ENCODE results near the gene TAMALIN.

Gene TAMALIN

DNA sequence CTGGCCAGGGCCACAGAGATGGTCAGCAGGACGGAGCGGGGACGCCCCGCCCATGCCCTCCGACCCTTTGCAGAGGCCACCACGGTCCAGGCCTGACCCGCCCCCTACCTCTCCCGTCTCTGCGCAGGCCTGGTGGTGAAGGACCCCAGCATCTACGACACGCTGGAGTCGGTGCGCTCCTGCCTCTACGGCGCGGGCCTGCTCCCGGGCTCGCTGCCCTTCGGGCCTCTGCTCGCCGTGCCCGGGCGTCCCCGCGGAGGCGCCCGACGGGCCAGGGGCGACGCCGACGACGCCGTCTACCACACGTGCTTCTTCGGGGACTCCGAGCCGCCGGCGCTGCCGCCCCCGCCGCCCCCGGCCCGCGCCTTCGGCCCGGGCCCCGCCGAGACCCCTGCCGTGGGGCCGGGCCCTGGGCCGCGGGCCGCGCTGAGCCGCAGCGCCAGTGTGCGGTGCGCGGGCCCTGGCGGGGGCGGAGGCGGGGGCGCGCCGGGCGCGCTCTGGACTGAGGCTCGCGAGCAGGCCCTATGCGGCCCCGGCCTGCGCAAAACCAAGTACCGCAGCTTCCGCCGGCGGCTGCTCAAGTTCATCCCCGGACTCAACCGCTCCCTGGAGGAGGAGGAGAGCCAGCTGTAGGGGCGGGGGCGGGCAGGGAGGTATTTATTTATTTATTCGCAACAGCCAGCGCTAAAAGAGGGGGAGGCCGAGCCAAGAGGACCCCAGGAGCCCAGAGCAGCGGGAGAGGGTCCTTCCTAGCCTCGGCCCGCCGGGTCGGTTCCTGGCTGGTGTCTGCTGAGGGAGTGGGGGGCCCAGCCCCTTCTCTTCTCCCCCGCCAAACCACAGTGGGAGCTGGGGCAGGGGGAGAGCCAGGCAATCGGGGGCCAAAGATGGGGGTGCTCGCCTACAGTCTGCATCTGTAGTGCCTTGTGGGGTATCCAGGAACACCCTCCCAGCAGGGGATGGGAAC lies 8.1 kb downstream of the TAMALIN start:
- no peak for DNase-seq

DNA sequence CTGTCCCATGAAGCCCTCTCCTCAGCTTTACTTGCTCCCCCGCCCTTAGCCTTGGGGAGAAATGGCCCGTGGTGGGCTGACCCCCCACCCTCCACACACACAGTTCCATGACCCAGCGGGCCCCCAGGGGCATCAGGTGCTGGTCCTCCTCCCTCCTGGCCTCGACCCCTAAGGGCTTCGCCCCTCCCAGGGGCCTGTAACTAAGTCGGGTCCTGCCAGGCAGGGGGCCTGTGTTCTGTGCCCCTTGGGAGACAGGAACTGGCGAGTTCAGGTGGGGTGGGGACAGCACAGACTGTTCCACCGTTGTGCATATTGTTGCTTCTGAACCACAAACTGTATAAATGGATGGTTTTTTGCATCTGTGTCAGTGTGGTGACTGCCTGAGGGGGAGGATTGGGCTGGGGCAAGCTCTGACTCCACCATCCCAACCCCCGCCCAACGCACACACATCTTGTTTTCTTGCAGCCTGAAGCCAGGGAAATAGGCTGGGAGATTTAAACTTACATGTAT lies 8.8 kb downstream of the TAMALIN start:
- no peak for DNase-seq

DNA sequence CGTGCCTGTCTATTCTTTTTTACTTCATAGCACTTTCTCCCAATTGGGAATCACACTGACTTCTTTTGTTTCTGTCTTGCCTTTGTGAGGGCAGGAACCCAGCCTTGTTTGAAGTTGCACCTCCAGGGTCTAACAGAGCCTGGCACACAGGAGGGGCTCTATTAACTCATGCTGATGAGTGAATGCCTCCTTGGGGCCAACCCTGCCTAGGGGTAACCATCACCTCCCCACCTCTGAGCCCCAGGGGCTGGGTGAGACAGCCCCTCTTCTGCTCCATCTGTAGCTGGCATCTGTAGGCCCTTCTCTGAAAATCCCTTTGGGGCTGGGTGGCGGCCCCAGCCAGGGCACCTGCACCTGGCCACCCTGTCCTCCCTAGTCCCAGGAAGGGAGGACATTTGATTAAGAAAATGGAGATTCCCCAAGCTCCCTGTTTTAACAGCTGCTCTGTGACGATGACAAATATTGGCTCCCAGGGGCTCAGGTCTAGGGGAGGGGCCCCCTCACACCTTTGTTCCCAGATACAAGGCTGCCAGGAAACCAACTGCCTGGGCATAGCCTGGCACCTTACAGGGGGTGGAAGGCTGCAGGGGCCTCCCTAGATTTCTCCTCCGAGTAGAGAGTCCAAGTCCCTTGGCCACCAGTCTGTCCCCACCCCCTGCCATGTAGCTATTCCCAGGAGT lies 11.8 kb downstream of the TAMALIN start:
- peak; percentile 76 to 78 for DNase-seq

DNA sequence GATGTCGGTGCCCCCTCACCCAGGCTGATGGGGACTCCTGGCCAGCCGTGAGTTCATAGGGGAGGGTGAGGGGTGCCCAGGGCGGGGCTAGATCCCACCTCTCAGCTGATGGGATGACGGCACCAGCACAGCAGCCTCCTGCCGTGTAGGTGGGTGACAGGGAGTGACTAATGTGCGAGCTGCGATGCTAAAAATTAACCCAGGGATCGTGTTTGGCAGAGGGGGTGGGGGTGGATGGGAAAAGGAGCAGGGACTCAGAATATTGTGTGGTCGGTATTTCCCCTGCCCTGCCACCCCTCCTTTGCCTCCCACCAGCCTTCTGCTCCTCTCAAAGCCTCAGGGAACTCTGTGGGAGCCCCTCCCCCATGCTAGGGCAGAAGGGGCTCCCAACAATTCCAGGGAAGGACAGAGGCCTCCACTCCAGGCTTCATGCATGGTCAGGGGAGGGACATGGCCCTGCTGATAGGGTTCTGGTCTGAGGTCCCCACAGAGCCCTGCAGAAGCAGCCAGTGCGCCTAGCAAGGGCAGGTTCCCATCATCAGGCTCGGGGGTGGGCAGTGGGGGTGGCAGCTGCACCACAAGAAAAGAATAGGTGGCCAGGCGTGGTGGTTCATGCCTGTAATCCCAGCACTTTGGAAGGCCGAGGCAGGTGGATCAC lies 12.5 kb downstream of the TAMALIN start:
- DNase-seq = peak in 1 of 2 experiments; percentile 70

GRCh38 chr12:52020539-52021336 lies 14.0 kb downstream of the TAMALIN start:
- peak; percentile 56 to 74 for DNase-seq

DNA sequence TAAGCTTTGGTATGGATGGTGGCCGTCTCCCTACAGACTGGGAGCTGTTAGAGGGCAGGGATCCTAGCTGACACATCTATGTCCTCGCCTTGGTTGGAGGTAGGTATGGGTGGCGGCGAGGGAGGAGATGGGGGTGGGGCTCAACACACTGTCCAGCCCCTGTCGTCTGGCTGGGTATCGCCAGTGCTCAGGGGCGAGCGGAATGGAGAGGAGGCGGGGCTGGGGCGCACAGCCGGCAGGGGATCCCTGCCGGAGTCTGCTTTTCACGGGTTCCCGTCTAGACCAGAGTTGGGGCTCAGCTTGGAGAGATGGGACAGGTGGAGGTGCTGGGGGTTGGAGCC lies 16.1 kb downstream of the TAMALIN start:
- peak in 1 of 2 experiments; percentile 62 for DNase-seq

- peak; percentile 64 to 71 for DNase-seq
Observed at GRCh38 chr12:52023182-52023975, 16.6 kb downstream of the TAMALIN start.

DNA sequence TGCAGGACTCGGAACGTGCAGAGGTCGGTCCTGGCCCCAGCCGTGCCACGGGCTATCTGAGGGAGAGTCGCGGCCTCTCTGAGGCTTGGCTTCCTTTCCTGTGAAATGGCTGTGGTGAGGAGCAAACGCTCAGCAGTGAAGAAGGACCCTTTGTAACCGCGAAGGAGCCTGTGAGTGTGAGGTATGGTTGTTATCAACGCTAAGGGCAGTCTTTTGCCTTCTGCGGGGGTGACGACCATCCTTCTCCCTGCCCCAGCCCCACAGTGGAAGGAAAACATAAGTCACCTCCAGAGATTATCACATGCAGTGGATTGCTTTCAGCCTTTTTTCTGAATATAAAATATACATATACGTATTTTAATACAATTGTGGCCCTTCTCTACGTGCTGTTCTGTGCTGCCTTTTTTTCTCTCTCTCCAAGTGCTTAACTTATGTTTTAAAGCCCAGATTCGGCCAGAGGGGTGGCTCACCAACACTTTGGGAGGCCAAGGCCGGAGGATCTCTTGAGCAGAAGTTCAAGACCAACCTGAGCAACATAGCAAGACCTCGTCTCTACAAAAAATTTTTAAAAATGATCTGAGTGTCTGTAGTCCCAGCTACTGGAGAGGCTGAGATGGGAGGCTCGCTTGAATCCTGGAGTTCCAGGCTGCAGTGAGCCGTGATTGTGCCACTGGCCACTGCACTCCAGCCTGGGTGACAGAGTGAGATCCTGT lies 17.4 kb downstream of the TAMALIN start:
- DNase-seq = no peak

DNA sequence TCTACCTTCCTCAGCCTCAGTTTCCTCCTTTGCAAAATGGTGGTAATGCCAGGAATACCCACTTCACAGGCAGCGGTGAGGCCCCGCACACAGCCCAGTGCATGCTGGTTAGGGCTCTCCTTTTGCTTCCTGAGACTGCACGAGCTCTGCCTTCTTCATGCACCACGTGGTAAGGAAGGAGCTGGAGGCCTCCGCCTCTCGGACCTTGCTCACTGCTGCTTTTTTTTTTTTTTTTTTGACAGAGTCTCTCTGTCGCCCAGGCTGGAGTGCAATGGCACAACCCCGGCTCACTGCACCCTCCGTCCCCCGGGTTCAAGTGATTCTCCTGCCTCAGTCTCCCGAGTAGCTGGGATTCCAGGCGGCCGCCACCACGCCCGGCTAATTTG lies 18.1 kb downstream of the TAMALIN start:
- DNase-seq = no peak

DNA sequence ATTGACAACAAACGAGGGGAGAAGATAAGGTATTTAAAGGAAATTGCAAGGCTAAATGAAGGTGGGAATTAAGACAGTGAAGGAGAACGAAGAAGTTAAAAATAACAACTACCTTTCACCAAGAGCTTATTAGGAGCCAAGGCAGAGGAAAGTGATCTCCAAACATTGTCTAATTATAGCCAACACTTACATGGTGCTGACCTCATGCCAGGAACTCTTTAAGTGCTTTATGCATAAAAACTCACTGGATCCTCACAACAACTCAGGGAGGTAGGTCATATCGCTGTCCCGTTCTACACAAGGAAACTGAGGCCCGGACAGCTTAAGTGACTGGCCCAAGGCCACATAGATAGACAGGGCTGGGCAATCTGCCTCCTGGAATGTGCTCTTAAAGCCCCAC lies 19.5 kb downstream of the TAMALIN start:
- DNase-seq = no peak

DNA sequence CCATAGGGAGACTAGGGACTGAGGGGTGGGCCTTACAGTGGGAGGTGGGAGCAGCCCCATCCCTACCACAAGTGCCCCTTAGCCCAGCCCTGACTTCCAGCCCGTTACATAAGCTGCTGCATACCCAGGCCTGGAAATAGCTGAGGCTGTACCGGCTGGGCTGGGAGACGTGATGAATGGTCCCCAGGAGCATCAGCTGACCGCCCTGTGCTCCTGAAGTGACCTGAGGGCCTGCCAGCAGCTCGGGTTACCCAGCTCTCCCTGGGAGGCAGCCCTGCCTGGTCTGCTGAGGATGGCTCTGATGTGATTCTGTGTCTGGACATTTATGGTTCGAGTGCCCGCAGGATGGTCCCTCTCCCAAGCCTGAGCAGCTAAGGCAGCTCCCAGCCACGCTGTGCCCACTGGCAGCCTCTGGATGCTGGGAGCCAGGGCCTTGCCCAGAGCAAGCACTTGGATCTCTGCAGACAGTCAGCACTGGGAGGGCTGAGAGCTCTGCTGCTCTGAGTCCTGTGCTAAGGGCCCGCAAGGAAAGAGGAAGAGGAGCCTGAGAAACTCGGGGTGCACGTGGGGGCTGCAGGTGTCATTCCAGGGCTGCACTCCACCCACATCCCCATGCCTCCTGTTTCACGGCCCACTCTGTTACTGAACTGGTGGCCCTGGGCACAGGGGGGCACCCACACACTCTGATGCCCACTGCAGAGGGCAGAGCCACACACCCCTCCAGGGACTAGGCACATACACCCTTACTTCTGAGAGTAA lies 20.5 kb downstream of the TAMALIN start:
- no peak for DNase-seq

DNA sequence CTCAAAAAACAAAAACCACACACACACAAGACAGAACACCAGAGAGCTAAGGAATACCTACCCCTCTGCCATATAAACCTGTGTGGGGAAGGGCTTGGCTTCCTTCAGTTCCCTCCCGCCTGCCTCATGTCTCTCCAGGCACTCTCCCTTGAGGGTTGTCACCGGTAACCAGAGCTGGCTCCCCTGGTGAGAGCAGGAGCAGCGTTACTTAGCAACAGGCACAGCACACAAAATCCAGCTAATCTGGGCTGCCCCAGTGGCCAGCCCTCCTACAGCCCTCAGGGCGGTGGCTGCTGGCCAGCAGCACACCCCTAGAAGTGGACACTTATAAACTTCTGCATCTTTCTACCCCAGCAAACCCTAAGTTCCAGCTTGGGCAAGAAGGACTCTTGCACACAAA lies 22.9 kb downstream of the TAMALIN start:
- peak; percentile 70 to 75 for DNase-seq

- no peak for DNase-seq
Observed at GRCh38 chr12:52032446-52032803, 25.7 kb downstream of the TAMALIN start.

GRCh38 chr12:52032804-52033445 lies 26.2 kb downstream of the TAMALIN start:
- peak; percentile 90 to 98 for DNase-seq

GRCh38 chr12:52033446-52034140 lies 26.8 kb downstream of the TAMALIN start:
- DNase-seq = no peak

GRCh38 chr12:52035190-52035589 lies 28.4 kb downstream of the TAMALIN start:
- DNase-seq = no peak

DNA sequence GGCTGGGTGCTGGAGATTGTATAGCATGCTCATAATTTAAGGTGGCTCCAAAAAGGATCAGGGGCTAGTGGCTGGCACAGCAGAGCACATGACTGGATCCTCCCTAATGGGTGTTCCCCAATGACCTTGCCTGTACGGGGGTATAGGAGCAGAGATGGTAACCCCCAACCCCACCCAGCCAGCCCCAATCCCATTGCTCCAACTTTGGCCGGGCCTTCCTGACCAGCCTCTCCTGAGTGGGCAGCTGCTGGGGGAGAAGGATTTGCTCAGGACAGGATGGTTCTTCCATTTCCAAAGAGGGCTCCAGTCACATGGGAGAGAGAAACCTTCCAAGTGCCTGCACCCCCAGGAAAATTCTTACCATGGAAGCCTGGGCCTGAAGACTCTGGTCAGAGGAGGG lies 29.2 kb downstream of the TAMALIN start:
- DNase-seq = no peak

- peak; percentile 30 to 60 for DNase-seq
Observed at GRCh38 chr12:52036587-52037171, 29.9 kb downstream of the TAMALIN start.
